GM19043 (cell line): Measurements from ENCODE around the gene PER1.
"Not testable (repeated sequence)": the region's sequence is repeated elsewhere in the genome, so short reads cannot be mapped to it uniquely, and the experiment has no call there.

Experiments
- ATAC-seq: cut with Tn5 transposase; IDR thresholded peaks from one replicate; pipeline ENCODE4 v1.9.1; 2021; ENCODE audit warnings: low read depth; ENCODE audit not compliant: unreplicated experiment

Gene PER1

GRCh38 chr17:8123695-8124349, 28.4 kb downstream of the PER1 start, which contains the start of gene HES7:
Gene HES7 (minus strand): TSS chr17:8124106. CDS start chr17:8124084, 22 bp downstream.
- ATAC-seq = no peak

- ATAC-seq = no peak
These were observed 29.1 kb downstream of the PER1 start for GRCh38 chr17:8122924-8123694.

- ATAC-seq = no peak
These were observed 29.7 kb downstream of the PER1 start for GRCh38 chr17:8122422-8122923.

- ATAC-seq = no peak
These were observed 30.4 kb downstream of the PER1 start for GRCh38 chr17:8121681-8122421.

- ATAC-seq = no peak
These were observed 30.9 kb downstream of the PER1 start for GRCh38 chr17:8121407-8121680.

- no peak for ATAC-seq
These were observed 31.4 kb downstream of the PER1 start for GRCh38 chr17:8120520-8121406.

GRCh38 chr17:8119581-8120519, 32.4 kb downstream of the PER1 start:
- ATAC-seq = peak; percentile 33

- no peak for ATAC-seq
These were observed 33.2 kb downstream of the PER1 start for GRCh38 chr17:8118769-8119580.

GRCh38 chr17:8117980-8118768, 34.0 kb downstream of the PER1 start, which contains the start of gene ALOXE3:
Gene ALOXE3 (minus strand): TSS chr17:8118514. CDS start chr17:8117990, 524 bp downstream.
- no peak for ATAC-seq

- no peak for ATAC-seq
These were observed 34.7 kb downstream of the PER1 start for GRCh38 chr17:8117367-8117979.

- no peak for ATAC-seq
These were observed 35.4 kb downstream of the PER1 start for GRCh38 chr17:8116776-8117175.

- ATAC-seq = no peak
These were observed 41.3 kb downstream of the PER1 start for GRCh38 chr17:8110907-8111306.

GRCh38 chr17:8110456-8110804, 41.8 kb downstream of the PER1 start:
- ATAC-seq = no peak

- ATAC-seq = no peak
These were observed 42.3 kb downstream of the PER1 start for GRCh38 chr17:8109661-8110455.

GRCh38 chr17:8108972-8109660, 43.1 kb downstream of the PER1 start:
- no peak for ATAC-seq

- not testable (repeated sequence) for ATAC-seq
These were observed 45.2 kb downstream of the PER1 start for GRCh38 chr17:8106980-8107379.
